OCI-LY7 (cell line): ENCODE results near the gene TMEM50A. TPM values are rescaled to one million over a fixed set of nuclear protein-coding genes. Genes with fewer than 3 reads are reported as not detected.
"Not testable (repeated sequence)": the region's sequence is repeated elsewhere in the genome, so short reads cannot be mapped to it uniquely, and the experiment has no call there.

ENCODE experiments used
- BruUV-seq: library from RNA; stranded (reverse); fragments of 400-500 nt; replicated peaks from 2 replicates; lab custom pipeline; 2021; lab: Mats Ljungman, UMichigan
- CTCF ChIA-PET: fragments of 300-600 bp; sonication (Branson Sonifier 250); formaldehyde crosslinking; loops from one replicate; lab custom pipeline; 2022; ENCODE audit warnings: antibody characterized with exemption; ENCODE audit not compliant: unreplicated experiment; lab: Charles Lee
- POLR2A ChIA-PET: fragments of 300-600 bp; sonication (Branson Sonifier 250); formaldehyde crosslinking; loops from one replicate; lab custom pipeline; 2022; ENCODE audit warnings: antibody characterized with exemption; lab: Charles Lee
- DNase-seq: peaks from one replicate; pipeline ENCODE4 v3.0.0-alpha.2; 2015; ENCODE audit warnings: low spot score
- H2AFZ ChIP-seq: fragments of 200-600 bp; sonication (generic), shearing (Covaris generic); 2 replicates; pipeline ENCODE4 v1.6.1; 2014; ENCODE audit warnings: mild to moderate bottlenecking, antibody characterized with exemption, low read length, moderate library complexity
- H3K27ac ChIP-seq: fragments of 200-600 bp; sonication (generic); 2 replicates; pipeline ENCODE4 v1.5.1; 2014; ENCODE audit warnings: mixed run types, low read depth, mild to moderate bottlenecking, moderate library complexity, low read length, inconsistent platforms; ENCODE audit not compliant: poor library complexity, severe bottlenecking
- H3K36me3 ChIP-seq: fragments of 200-600 bp; sonication (generic); 2 replicates; pipeline ENCODE4 v1.6.1; 2014; ENCODE audit warnings: mild to moderate bottlenecking, antibody characterized with exemption, low read length, moderate library complexity, mixed read lengths; ENCODE audit not compliant: insufficient read depth
- H3K4me1 ChIP-seq: fragments of 200-600 bp; sonication (generic); 2 replicates; pipeline ENCODE4 v1.5.1; 2014; ENCODE audit warnings: mild to moderate bottlenecking, low read length; ENCODE audit not compliant: insufficient read depth, poor library complexity, severe bottlenecking
- H3K4me2 ChIP-seq: fragments of 200-600 bp; sonication (generic); 2 replicates; pipeline ENCODE4 v1.6.1; 2014; ENCODE audit warnings: mild to moderate bottlenecking, low read length
- H3K4me3 ChIP-seq: fragments of 200-600 bp; sonication (generic); 2 replicates; pipeline ENCODE4 v1.5.1; 2014; ENCODE audit warnings: mild to moderate bottlenecking, low read depth, low read length; ENCODE audit not compliant: poor library complexity, severe bottlenecking
- H3K79me2 ChIP-seq: fragments of 200-600 bp; sonication (generic); 2 replicates; pipeline ENCODE4 v1.6.1; 2016; ENCODE audit warnings: low read depth, mild to moderate bottlenecking, low read length, moderate library complexity, mixed read lengths; ENCODE audit not compliant: insufficient read depth
- H3K9me2 ChIP-seq: fragments of 200-600 bp; sonication (generic); 2 replicates; pipeline ENCODE4 v1.6.1; 2016; ENCODE audit warnings: mild to moderate bottlenecking, low read length, mixed read lengths; ENCODE audit not compliant: insufficient read depth
- H3K9me3 ChIP-seq: fragments of 200-600 bp; sonication (generic); 2 replicates; pipeline ENCODE4 v1.6.1; 2014; ENCODE audit warnings: mild to moderate bottlenecking, mixed run types, low read length, mixed read lengths
- H4K20me1 ChIP-seq: fragments of 200-600 bp; sonication (generic); 2 replicates; pipeline ENCODE4 v1.6.1; 2014; ENCODE audit warnings: mild to moderate bottlenecking, antibody characterized with exemption, low read length, moderate library complexity, mixed read lengths; ENCODE audit not compliant: insufficient read depth
- intact Hi-C: fragments of 100-400 bp; cut with micrococcal nuclease; formaldehyde crosslinking; loops from one replicate; pipeline ENCODE4 v1.10.0; 2022; ENCODE audit not compliant: unreplicated experiment
- total RNA-seq, 2 experiments: library from RNA; depleted of rRNA in 1 of 2; stranded (reverse); fragments of >200 nt in 1 of 2; shearing (Covaris generic) in 1 of 2; gene quantifications; 2 replicates each; pipeline ENCODE4 v1.2.3, GENCODE V29; 2014 to 2022

TMEM50A gene
- total RNA-seq, 2 experiments from 2014 or later: 56.2 to 62.9 TPM

- H3K36me3 ChIP-seq, H3K9me3 ChIP-seq, H3K27ac ChIP-seq, DNase-seq, intact Hi-C loops, H3K9me2 ChIP-seq, BruUV-seq, CTCF ChIA-PET, H3K4me2 ChIP-seq, H3K4me1 ChIP-seq, H3K4me3 ChIP-seq, H2AFZ ChIP-seq, H4K20me1 ChIP-seq, H3K79me2 ChIP-seq: not testable (repeated sequence)
- POLR2A ChIA-PET: interaction anchor here (0.6 kb wide), 1 partner anchor 30 kb away, joined by 5 read pairs; no protein-coding TSS in a partner anchor
Measured at GRCh38 chr1:25378367-25378766, 40.2 kb downstream of the TMEM50A start.

- H2AFZ ChIP-seq, H3K4me1 ChIP-seq, POLR2A ChIA-PET, H3K27ac ChIP-seq, H4K20me1 ChIP-seq, H3K4me2 ChIP-seq, DNase-seq, H3K4me3 ChIP-seq, H3K79me2 ChIP-seq, intact Hi-C loops, H3K9me3 ChIP-seq, H3K9me2 ChIP-seq, BruUV-seq, H3K36me3 ChIP-seq, CTCF ChIA-PET: not testable (repeated sequence)
Measured at GRCh38 chr1:25382543-25382942, 44.4 kb downstream of the TMEM50A start.

- H2AFZ ChIP-seq, H3K9me2 ChIP-seq, H3K9me3 ChIP-seq, POLR2A ChIA-PET, H4K20me1 ChIP-seq, CTCF ChIA-PET, H3K27ac ChIP-seq, intact Hi-C loops, H3K4me1 ChIP-seq, H3K4me2 ChIP-seq, H3K36me3 ChIP-seq, DNase-seq, H3K79me2 ChIP-seq, H3K4me3 ChIP-seq, BruUV-seq: not testable (repeated sequence)
Measured at GRCh38 chr1:25383090-25383489, 45.0 kb downstream of the TMEM50A start.

- intact Hi-C loops, CTCF ChIA-PET: not testable (repeated sequence)
Measured at GRCh38 chr1:25383875-25384274, 45.7 kb downstream of the TMEM50A start.

GRCh38 chr1:25387096-25387495 is 49.0 kb downstream of the TMEM50A start:
- BruUV-seq, H3K9me3 ChIP-seq, H4K20me1 ChIP-seq, H3K4me2 ChIP-seq, H3K9me2 ChIP-seq, H3K27ac ChIP-seq, DNase-seq, H2AFZ ChIP-seq, H3K4me1 ChIP-seq, CTCF ChIA-PET, intact Hi-C loops, H3K36me3 ChIP-seq, H3K4me3 ChIP-seq, POLR2A ChIA-PET, H3K79me2 ChIP-seq: not testable (repeated sequence)

More at GRCh38 chr1:25383875-25384274, 45.7 kb downstream of the TMEM50A start:
- not testable (repeated sequence) for H3K9me3 ChIP-seq, H4K20me1 ChIP-seq, H3K4me2 ChIP-seq, H3K4me1 ChIP-seq, H3K9me2 ChIP-seq, H2AFZ ChIP-seq, H3K36me3 ChIP-seq, BruUV-seq, DNase-seq, H3K79me2 ChIP-seq, H3K4me3 ChIP-seq, H3K27ac ChIP-seq
- POLR2A ChIA-PET: interaction anchor here (0.6 kb wide), 1 partner anchor 110 kb away, joined by 7 read pairs; no protein-coding TSS in a partner anchor

- intact Hi-C loops, H2AFZ ChIP-seq, H3K27ac ChIP-seq, H3K9me3 ChIP-seq, BruUV-seq, H3K79me2 ChIP-seq, H3K9me2 ChIP-seq, H3K4me3 ChIP-seq, CTCF ChIA-PET, H3K4me1 ChIP-seq, H4K20me1 ChIP-seq, POLR2A ChIA-PET, H3K36me3 ChIP-seq, DNase-seq, H3K4me2 ChIP-seq: not testable (repeated sequence)
Measured at GRCh38 chr1:25388691-25389090, 50.6 kb downstream of the TMEM50A start.
